Suprapubic skin (tissue), 3 donors: ENCODE data around the gene ADAMTS8.

Source experiments
- POLR2AphosphoS5 ChIP-seq, 3 donors: sonication (generic); formaldehyde crosslinking; IDR thresholded peaks; one replicate each; pipeline ENCODE4 v1.6.1; 2017; ENCODE audit warnings: antibody characterized with exemption in 3 of 3
- TF ChIP-seq, protein P1 (sequence below), 2 donors: fragments of 200-600 bp in 1 of 2; fragments of 450-650 bp in 1 of 2; sonication (generic) in 1 of 2; IDR thresholded peaks; one replicate each; pipeline ENCODE4 v1.5.1; 2016 to 2019; ENCODE audit warnings: antibody characterized with exemption in 2 of 2, mild to moderate bottlenecking in 1 of 2, moderate library complexity in 1 of 2

DNA sequence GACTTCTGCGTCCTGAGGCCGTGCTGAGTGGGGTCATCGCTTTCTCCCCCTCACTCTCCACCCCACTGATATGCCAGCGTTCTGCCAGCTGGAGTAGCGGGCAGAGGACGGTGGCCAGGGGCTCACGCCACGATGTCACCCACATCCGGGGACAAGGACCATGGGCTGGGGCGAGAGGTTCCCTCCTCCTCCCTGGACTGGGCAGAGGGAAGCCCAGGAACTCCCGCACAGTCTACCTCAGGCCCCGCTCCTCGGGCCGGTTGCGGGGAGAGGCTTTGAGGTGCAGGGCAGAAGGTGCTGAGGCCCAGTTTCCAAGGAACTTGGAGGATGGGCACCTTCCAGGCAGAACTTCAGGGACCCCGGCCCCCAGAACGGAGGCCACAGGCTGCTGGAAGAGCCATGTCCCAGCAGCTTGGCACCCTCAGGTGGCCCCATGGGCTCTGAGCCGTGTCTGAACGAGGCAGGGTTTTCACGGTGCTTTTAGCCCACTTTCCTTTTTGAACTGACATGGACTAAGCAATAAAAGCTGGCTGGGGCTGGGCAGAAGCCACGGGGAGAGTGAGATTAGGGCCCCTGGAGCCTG is 45.5 kb upstream of the ADAMTS8 start:
- TF ChIP-seq, protein P1, sequence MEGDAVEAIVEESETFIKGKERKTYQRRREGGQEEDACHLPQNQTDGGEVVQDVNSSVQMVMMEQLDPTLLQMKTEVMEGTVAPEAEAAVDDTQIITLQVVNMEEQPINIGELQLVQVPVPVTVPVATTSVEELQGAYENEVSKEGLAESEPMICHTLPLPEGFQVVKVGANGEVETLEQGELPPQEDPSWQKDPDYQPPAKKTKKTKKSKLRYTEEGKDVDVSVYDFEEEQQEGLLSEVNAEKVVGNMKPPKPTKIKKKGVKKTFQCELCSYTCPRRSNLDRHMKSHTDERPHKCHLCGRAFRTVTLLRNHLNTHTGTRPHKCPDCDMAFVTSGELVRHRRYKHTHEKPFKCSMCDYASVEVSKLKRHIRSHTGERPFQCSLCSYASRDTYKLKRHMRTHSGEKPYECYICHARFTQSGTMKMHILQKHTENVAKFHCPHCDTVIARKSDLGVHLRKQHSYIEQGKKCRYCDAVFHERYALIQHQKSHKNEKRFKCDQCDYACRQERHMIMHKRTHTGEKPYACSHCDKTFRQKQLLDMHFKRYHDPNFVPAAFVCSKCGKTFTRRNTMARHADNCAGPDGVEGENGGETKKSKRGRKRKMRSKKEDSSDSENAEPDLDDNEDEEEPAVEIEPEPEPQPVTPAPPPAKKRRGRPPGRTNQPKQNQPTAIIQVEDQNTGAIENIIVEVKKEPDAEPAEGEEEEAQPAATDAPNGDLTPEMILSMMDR (IDR thresholded peaks at IDR 0.05) = no peak
- no peak for TF ChIP-seq POLR2AphosphoS5 (IDR thresholded peaks at IDR 0.05)
